Kasumi-1 (cell line): ENCODE data around the gene GGT1.
"Not testable (repeated sequence)": the region's sequence is repeated elsewhere in the genome, so short reads cannot be mapped to it uniquely, and the experiment has no call there.

ENCODE experiments used
- DNase-seq, 2 experiments: peaks; one replicate each; lab custom pipeline; 2025; lab: John Stamatoyannopoulos, UW

The GGT1 gene

DNA sequence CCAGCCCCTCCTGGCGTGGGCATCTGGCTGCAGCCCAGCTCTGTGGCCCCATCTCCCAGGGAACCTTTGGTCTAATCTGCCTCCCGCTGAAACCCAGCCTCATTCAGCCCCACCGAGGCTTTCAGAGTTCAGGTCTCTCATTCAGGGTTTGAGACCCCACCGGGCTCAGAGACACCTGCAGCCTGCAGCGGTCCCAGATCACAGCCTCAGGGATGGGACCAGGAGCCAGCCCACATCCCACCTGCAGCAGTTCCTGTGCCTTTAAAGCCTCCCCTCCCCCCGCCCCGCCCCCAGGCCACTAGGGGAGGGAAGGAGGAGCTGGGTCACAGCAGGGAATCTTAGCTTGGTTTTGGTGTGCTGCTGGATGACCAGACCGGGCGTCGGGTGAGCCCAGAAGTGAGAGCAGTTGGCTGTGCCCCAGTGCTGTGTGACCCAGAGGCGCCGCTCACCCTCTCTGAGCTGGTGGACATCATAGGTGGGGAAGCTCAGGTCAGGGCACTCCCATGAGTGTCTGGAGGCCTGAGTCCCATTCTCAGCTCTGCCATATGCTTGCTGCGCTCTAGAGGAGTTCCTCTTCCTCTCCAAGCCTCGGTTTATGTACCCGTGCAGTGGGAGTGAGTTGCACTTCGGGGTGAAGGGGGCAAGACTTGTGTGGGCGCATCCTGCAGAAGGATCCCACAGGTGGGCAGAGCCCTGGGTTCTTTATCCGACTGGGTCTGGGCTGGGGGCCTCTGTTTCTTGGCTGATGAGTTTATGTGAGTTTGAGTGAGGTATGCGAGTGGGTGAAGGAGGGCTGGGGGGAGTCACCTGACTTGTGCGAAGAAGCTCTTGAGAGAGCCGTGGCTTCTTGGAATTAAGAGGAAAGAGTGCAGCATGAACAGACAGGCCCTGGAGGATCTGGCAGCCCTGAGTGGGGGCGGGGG, at the start of gene GGT1:
GGT1 (plus strand) TSS at position 347 of the 923 bp plus-strand sequence. CDS start 7,889 bp downstream, outside the sequence.
- DNase-seq: not testable (repeated sequence)

DNA sequence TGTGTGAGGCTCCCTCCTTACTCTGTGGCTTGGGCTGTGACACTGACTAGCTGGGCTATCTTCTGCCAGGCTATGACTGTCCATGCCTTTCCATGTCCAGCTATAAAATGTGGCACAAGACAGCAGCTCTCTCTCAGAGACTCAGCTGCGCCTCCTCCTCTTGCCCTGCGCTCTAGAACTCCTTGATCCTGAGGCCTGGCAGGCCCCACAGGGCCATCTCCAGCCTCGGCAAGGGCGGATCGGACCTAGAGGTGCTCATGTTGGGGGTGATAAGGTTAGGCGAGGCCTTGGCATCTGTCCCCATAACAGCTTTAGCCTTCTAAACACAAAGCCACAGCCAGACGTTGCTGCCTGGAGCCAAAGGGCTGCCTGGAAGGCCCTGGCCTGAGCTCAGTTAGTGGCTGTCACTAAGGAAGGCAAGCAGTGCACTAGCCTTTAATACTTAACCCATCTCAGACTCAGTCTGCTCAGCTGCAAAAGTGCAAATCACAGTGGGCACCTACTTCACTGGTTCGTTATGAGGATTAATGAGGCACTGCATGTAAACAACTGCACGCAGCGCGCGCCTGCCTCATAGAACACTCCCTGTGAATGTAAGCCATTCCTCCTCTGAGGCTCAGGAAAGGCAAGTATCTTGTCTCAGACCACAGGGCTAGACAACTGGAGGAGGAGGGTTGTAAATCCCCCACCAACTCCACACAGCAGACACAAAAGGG, 49.2 kb upstream of the GGT1 start:
- DNase-seq: peak in 1 of 2 experiments; percentile 31

- DNase-seq: peak in 1 of 2 experiments; percentile 31
Observed at GRCh38 chr22:24554313-24555164, 48.5 kb upstream of the GGT1 start, which contains the start of gene GUCD1. Gene GUCD1 (minus strand): TSS chr22:24555138. CDS start chr22:24554991, 147 bp downstream.

- peak; percentile 95 for DNase-seq
Observed at GRCh38 chr22:24555165-24556039, 47.6 kb upstream of the GGT1 start, which contains the start of gene SNRPD3. Gene SNRPD3 (plus strand): TSS chr22:24555999. CDS start chr22:24557675, 1,676 bp downstream.

- DNase-seq: no peak
Observed at GRCh38 chr22:24559471-24559870, 43.5 kb upstream of the GGT1 start.

GRCh38 chr22:24563246-24563645, 39.7 kb upstream of the GGT1 start:
- DNase-seq: no peak

- no peak for DNase-seq
Observed at GRCh38 chr22:24564376-24565058, 38.5 kb upstream of the GGT1 start.

GRCh38 chr22:24565077-24565476, 37.9 kb upstream of the GGT1 start:
- no peak for DNase-seq

GRCh38 chr22:24566899-24567511, 36.0 kb upstream of the GGT1 start:
- no peak for DNase-seq

- DNase-seq: no peak
Observed at GRCh38 chr22:24567668-24568067, 35.3 kb upstream of the GGT1 start.

- no peak for DNase-seq
Observed at GRCh38 chr22:24571266-24571665, 31.7 kb upstream of the GGT1 start.

- no peak for DNase-seq
Observed at GRCh38 chr22:24576778-24577177, 26.2 kb upstream of the GGT1 start.

DNA sequence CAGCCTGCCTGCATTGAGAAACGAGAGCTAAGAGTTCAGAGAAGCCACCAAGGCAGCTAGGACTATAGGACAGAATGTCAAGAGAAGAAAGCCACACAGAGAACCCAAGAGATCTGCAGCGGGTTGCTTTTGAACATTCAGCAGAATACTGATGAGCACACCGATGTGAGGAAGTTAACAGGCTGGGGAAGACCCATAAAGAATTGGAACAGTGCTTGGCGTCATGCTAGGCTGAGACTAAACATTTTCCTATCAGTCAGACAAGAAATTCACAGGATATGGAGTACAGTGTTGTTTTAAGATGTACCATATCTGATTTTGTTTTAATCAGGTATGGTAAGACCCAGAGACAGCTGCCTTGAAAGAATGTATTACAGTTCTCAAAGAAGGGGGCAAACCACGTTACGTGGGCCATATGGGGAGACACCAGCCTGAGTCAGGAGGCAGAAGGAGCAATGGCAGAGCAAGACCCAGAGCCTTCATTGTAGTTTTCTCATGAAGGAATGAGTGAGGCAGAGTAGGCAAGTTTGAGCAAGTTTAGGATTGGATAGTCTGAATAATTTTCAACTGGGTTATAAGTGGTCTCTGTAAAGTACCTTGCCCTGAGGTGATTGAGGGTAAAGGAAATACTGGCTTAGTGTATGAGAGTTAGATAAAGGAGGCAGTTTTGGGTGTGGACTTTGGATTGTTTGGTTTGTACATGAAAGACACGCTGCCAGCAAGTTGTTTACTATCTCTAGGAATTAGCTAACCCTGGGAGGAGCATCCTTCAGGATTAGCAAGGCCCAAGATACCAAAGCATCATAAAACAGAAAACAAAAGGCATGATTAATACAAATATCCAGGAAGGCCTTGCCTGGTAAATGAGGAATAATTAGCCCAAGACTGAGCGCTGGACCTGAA, 24.4 kb upstream of the GGT1 start:
- no peak for DNase-seq

GRCh38 chr22:24579258-24579601, 23.8 kb upstream of the GGT1 start:
- DNase-seq: no peak

- no peak for DNase-seq
Observed at GRCh38 chr22:24580276-24580675, 22.7 kb upstream of the GGT1 start.

DNA sequence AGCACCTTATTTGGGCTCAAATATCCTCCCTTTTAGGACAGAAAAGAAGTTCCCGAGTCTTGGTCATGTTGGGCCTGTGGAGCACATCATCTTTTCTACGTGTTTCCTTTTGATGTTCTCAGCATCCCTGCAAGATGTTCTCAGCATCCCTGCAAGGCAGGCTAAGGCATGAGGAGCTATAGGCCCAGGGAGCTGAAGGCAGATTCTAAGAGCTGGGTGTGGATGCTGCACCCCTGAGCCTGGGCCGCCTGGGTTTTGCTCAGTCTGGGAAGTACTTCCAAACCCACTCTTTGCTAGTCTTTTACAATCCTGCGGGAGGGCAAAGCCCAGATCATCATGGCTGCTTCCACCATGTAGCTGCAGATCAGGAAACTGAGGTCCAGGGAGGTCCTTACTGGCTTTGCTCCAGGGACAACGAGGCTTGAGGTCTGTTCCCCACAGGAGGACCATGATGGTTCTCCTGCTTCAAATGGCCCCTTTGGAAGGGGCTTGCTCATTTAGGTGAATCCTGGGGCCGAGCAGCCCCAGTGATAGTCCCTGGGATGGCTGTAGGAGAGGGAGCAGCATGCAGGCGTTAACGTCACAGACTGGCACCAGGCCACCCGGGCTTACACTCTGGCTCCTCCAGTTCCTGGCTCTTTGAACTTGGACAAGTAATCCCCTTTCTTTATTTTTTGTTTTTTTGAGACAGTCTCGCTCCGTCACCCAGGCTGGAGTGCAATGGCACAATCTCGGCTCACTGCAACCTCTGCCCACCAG, 20.8 kb upstream of the GGT1 start:
- no peak for DNase-seq

DNA sequence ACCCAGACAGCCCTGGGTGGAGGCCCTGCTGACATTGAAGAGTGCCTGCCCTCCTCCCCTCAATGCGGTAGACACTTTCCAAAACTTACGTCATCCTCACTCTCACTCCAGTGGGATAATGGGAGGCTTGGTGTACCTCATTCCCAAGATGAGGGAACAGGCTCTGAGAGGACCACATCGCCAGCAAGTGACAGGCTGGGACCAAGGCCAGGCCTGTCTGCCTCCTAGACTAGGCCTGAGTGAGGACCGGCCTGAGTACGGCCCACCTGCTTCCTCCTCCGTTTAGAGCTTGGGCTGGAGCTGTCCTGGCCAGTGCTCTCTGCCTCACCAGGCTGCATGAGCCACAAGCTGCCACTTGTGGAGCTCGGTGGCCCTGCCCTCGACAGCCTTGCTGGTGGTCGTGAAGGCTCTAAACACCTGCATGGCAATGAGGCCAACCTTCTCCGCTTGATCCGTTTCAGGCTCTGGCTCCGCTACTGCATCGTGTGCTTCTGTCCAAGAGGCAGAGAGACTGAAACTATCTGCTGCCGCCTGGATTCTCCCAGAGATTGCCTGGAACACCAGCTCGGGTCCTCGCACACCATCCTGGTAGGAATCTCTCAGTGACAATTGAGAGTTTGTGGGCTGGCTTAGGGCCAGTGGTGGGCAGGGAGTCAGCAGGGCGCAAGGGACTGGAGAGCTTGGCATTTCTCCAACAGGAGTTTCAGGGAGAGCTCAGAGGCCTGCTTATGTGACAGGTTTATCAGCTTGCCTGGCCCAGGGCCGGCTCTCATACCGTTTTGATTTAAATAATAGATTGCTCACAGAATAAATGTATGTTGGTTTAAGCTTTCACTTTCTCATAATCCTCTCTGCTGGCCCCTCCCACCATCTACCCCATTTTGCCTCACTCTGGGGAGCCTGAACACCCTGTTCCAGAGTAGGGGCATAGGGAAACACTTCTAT, 19.5 kb upstream of the GGT1 start:
- no peak for DNase-seq
